H1 (cell line): ENCODE results near the gene FBXO41. TPM values are rescaled to one million over a fixed set of nuclear protein-coding genes. Genes with fewer than 3 reads are reported as not detected.

Source experiments
- ATF2 ChIP-seq: IDR thresholded peaks from 2 replicates; pipeline ENCODE4 v1.6.1; 2012; ENCODE audit warnings: low read length, inconsistent platforms
- E2F6 ChIP-seq: IDR thresholded peaks from 2 replicates; pipeline ENCODE4 v1.6.1; 2012; ENCODE audit warnings: inconsistent platforms
- KDM4A ChIP-seq: IDR thresholded peaks from one replicate; pipeline ENCODE4 v1.7.1; 2012; ENCODE audit warnings: low read depth, mild to moderate bottlenecking, moderate library complexity, low read length, inconsistent platforms; ENCODE audit not compliant: severe bottlenecking
- NANOG ChIP-seq: IDR thresholded peaks from 2 replicates; pipeline ENCODE4 v1.6.1; 2011; ENCODE audit warnings: low read length, low read depth, mild to moderate bottlenecking, inconsistent platforms; ENCODE audit not compliant: insufficient read depth, poor library complexity, severe bottlenecking
- NRF1 ChIP-seq: IDR thresholded peaks from 2 replicates; pipeline ENCODE4 v1.6.1; 2011; ENCODE audit warnings: mild to moderate bottlenecking, low read depth, low read length, improper control_type of control experiment
- SIX5 ChIP-seq: IDR thresholded peaks from 2 replicates; pipeline ENCODE4 v1.6.1; 2011; ENCODE audit warnings: mild to moderate bottlenecking, low read depth, low read length
- SP4 ChIP-seq: IDR thresholded peaks from 2 replicates; pipeline ENCODE4 v1.6.1; 2012; ENCODE audit warnings: low read length, inconsistent platforms
- polyA plus RNA-seq, 7 experiments: library from polyadenylated mRNA; depleted of rRNA in 3 of 7; stranded (reverse) in 5 of 7; unstranded in 2 of 7; fragments of >200 nt in 5 of 7; fragments of 200-250 nt in 2 of 7; gene quantifications; 1 replicate in 5 of 7; 2 replicates in 1 of 7; 4 replicates in 1 of 7; pipeline versions ENCODE4 v1.2.1 to v1.2.3, GENCODE V29; 2011 to 2013; ENCODE audit warnings: missing spikeins in 2 of 7, mixed read lengths in 2 of 7
- total RNA-seq: library from RNA; stranded (reverse); fragmentation: NEBNext Ultra II Directional; extraction: Animal tissue kit (Norgen Biotek cat#: 25700); gene quantifications from 2 replicates; pipeline ENCODE4 v1.2.1, GENCODE V29; 2021
- TF ChIP-seq, protein P1 (sequence below), 3 experiments: IDR thresholded peaks; 1 replicate in 2 of 3; 2 replicates in 1 of 3; pipeline versions ENCODE4 v1.5.1 to v1.6.1; 2011; ENCODE audit warnings: low read length in 3 of 3, mild to moderate bottlenecking in 3 of 3, inconsistent platforms in 2 of 3, low read depth in 1 of 3, moderate library complexity in 1 of 3; ENCODE audit not compliant: insufficient read depth in 1 of 3; ENCODE audit errors: control extremely low read depth in 1 of 3

FBXO41 gene
- total and polyA plus RNA-seq, 2 of the 8 experiments (the other 6 are each of a cell fraction or from before 2014, with no cell fraction given) = 11.2 to 14.3 TPM

- TF ChIP-seq, protein P1, sequence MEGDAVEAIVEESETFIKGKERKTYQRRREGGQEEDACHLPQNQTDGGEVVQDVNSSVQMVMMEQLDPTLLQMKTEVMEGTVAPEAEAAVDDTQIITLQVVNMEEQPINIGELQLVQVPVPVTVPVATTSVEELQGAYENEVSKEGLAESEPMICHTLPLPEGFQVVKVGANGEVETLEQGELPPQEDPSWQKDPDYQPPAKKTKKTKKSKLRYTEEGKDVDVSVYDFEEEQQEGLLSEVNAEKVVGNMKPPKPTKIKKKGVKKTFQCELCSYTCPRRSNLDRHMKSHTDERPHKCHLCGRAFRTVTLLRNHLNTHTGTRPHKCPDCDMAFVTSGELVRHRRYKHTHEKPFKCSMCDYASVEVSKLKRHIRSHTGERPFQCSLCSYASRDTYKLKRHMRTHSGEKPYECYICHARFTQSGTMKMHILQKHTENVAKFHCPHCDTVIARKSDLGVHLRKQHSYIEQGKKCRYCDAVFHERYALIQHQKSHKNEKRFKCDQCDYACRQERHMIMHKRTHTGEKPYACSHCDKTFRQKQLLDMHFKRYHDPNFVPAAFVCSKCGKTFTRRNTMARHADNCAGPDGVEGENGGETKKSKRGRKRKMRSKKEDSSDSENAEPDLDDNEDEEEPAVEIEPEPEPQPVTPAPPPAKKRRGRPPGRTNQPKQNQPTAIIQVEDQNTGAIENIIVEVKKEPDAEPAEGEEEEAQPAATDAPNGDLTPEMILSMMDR (IDR thresholded peaks at IDR 0.05; ENCODE audit: control extremely low read depth in 1 of 3, insufficient read depth in 1 of 3, low read depth in 1 of 3, low read length in 3 of 3) = no peak
- TF ChIP-seq SIX5 = no peak
- no peak for TF ChIP-seq SP4
- TF ChIP-seq E2F6 = no peak
- no peak for TF ChIP-seq NRF1
- TF ChIP-seq ATF2 = no peak
- TF ChIP-seq NANOG = no peak
- no peak for TF ChIP-seq KDM4A
Observed at GRCh38 chr2:73238976-73239375, 45.3 kb downstream of the FBXO41 start (continued).
